Uterus (tissue), 4 donors: ENCODE results near the gene ACAP2. TPM values are rescaled to one million over a fixed set of nuclear protein-coding genes. Genes with fewer than 3 reads are reported as not detected.
"Not testable (repeated sequence)": the region's sequence is repeated elsewhere in the genome, so short reads cannot be mapped to it uniquely, and the experiment has no call there.

Experiments
- DNase-seq, 2 donors: peaks; one replicate each; pipeline ENCODE4 v3.0.0-alpha.2; 2019 to 2020
- H3K27ac ChIP-seq, 2 donors: fragments of 200-600 bp; sonication (generic); 1 replicate in 1 of 2; 2 replicates in 1 of 2; pipeline ENCODE4 v1.5.1; 2016 to 2018
- H3K27me3 ChIP-seq, 2 donors: fragments of 200-600 bp; sonication (generic); one replicate each; pipeline ENCODE4 v1.5.1; 2018 to 2019; ENCODE audit warnings: control low read depth in 1 of 2
- H3K36me3 ChIP-seq, 2 donors: fragments of 200-600 bp; sonication (generic); one replicate each; pipeline ENCODE4 v1.5.1; 2019; ENCODE audit warnings: control low read depth in 1 of 2
- H3K4me1 ChIP-seq, 2 donors: fragments of 200-600 bp; sonication (generic); one replicate each; pipeline ENCODE4 v1.5.1; 2018 to 2019; ENCODE audit warnings: control low read depth in 1 of 2
- H3K4me3 ChIP-seq, 2 donors: fragments of 200-600 bp; sonication (generic); 1 replicate in 1 of 2; 2 replicates in 1 of 2; pipeline ENCODE4 v1.5.1; 2018 to 2019; ENCODE audit warnings: mild to moderate bottlenecking in 1 of 2
- H3K9me3 ChIP-seq, 2 donors: fragments of 200-600 bp; sonication (generic); one replicate each; pipeline ENCODE4 v1.5.1; 2019; ENCODE audit warnings: control low read depth in 1 of 2
- CTCF ChIP-seq, 4 experiments: fragments of 200-600 bp in 2 of 4; fragments of 450-650 bp in 2 of 4; sonication (generic) in 2 of 4; IDR thresholded peaks; one replicate each; pipeline ENCODE4 v1.5.1; 2016 to 2019; ENCODE audit warnings: antibody characterized with exemption in 4 of 4, mild to moderate bottlenecking in 2 of 4, moderate library complexity in 1 of 4
- POLR2A ChIP-seq, 2 donors: fragments of 450-650 bp; IDR thresholded peaks; one replicate each; pipeline ENCODE4 v1.6.1; 2016; ENCODE audit warnings: antibody characterized with exemption in 2 of 2, mild to moderate bottlenecking in 1 of 2, moderate library complexity in 1 of 2
- intact Hi-C: fragments of 100-400 bp; cut with DNase I; formaldehyde crosslinking; loops from one replicate; pipeline ENCODE4 v1.15.1; 2023; ENCODE audit warnings: low total_unique reads
- total RNA-seq, 4 donors: library from RNA; depleted of rRNA in 3 of 4; stranded (reverse); fragments of >200 nt in 3 of 4; gene quantifications; one replicate each; pipeline versions ENCODE4 v1.1.0 to v1.2.4, GENCODE V29; 2014 to 2023
- donor health status: DM: yes; HTN: yes; CAD: no.

Gene ACAP2
- total RNA-seq, 4 donors from 2014 or later, result 40.3 to 140 (median 68.6) TPM

DNA sequence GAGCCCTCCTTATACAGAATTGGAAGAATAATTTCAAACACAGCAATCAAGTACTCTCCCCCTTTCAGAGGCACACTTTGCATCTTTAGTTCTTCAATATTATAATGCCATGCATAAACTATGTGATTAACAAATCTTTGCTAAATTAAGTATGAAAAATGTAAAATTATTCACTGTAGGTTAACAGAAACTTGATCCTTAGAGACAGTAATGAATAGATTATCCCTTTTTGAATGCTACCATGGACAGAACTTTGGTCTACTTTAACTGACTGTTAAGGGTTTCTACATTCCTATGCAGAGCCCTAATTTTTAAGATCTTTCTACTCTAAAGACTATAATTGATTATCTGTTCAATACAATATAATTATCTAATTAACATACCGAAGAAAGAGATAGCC is 146.2 kb downstream of the ACAP2 start:
- intact Hi-C loops, result no loop called here
- Histone ChIP-seq H3K27ac (no peak overlapping the region), H3K27me3 (no peaks in the 10 kb centered on the region), H3K9me3 (no peaks in the 10 kb centered on the region), H3K4me3 (no peak overlapping the region), H3K4me1 (no peaks in the 10 kb centered on the region), H3K36me3 (no peaks in the 10 kb centered on the region)
- TF ChIP-seq CTCF (IDR thresholded peaks at IDR 0.05) (no peak), POLR2A (IDR thresholded peaks at IDR 0.05) (no peak)
- no peak for DNase-seq

GRCh38 chr3:195291121-195291520 is 151.7 kb downstream of the ACAP2 start:
- Histone ChIP-seq H3K9me3 (no peaks in the 10 kb centered on the region), H3K36me3 (no peaks in the 10 kb centered on the region), H3K27ac (no peak overlapping the region), H3K4me1 (no peaks in the 10 kb centered on the region), H3K4me3 (no peak overlapping the region), H3K27me3 (no peaks in the 10 kb centered on the region)
- DNase-seq, result no peak
- no peak for TF ChIP-seq POLR2A (IDR thresholded peaks at IDR 0.05)
- intact Hi-C loops, result no loop called here

DNA sequence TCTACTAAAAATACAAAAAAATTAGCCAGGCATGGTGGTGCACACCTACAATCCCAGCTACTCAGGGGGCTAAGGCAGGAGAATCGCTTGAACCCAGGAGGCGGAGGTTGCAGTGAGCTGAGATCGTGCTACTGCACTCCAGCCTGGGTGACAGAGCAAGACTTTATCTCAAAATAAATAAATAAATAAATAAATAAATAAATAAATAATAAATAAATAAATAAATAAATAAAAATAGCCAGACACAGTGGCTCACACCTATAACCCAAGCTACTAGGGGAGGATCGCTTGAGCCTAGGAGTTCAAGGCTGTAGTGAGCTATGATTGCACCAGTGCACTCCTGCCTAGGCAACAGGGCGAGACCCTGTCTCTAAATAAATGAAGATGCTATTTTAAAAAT is 152.2 kb downstream of the ACAP2 start:
- H3K9me3 ChIP-seq, H3K36me3 ChIP-seq, H3K4me3 ChIP-seq, DNase-seq, H3K27ac ChIP-seq, H3K27me3 ChIP-seq, H3K4me1 ChIP-seq, intact Hi-C loops: not testable (repeated sequence)

DNA sequence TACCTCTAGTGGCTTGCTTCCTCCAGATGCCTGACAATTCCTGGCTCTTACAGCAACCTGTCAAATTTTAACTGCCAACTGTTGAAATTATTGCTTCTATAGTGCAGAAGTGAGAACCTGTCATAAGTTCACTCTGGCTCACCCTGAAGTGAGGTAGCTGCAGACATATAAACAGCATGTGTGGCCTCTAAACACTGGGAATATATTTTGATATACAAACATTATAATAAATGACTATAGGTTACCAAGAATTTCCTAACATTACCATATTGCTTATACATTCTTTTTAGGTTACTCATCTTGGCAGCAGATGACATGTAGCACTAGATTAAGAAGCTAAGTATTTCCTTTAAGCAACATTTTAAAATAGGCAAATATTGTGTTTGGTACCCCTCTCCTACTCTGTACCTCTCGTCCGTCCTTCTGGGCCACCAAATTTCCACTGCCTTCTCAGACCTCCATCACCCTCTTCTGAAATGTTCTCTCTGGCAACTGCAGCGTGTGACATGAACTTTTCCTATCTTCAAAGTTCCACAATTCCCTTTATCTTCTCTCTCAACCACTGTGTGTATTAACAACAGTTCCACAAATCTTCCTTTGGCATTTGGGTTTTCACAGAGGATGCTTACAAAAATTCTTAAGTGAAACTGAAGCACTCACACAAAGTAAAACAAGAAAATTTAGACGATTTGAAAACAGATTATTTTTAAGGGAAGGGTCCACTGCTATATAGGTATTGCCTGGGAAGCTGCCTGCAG is 156.5 kb downstream of the ACAP2 start:
- no peak overlapping the region for H3K27ac ChIP-seq
- H3K4me3 ChIP-seq, result no peak overlapping the region
- DNase-seq, result no peak
- no peak for TF ChIP-seq CTCF (IDR thresholded peaks at IDR 0.05)
- no peak for TF ChIP-seq POLR2A (IDR thresholded peaks at IDR 0.05)
- H3K27me3 ChIP-seq, result no peaks in the 10 kb centered on the region
- H3K4me1 ChIP-seq, result no peaks in the 10 kb centered on the region
- H3K36me3 ChIP-seq, result no peaks in the 10 kb centered on the region
- no peaks in the 10 kb centered on the region for H3K9me3 ChIP-seq
- intact Hi-C loops, result no loop called here

GRCh38 chr3:195285372-195285771 is 157.4 kb downstream of the ACAP2 start:
- DNase-seq, result no peak
- H3K27me3 ChIP-seq, result no peaks in the 10 kb centered on the region
- H3K9me3 ChIP-seq, result no peaks in the 10 kb centered on the region
- no peaks in the 10 kb centered on the region for H3K36me3 ChIP-seq
- H3K27ac ChIP-seq, result no peak overlapping the region
- intact Hi-C loops, result no loop called here
- no peaks in the 10 kb centered on the region for H3K4me1 ChIP-seq
- H3K4me3 ChIP-seq, result no peak overlapping the region
- no peak for TF ChIP-seq CTCF (IDR thresholded peaks at IDR 0.05)
- no peak for TF ChIP-seq POLR2A (IDR thresholded peaks at IDR 0.05)

GRCh38 chr3:195284842-195285241 is 158.0 kb downstream of the ACAP2 start:
- no peaks in the 10 kb centered on the region for H3K4me1 ChIP-seq
- no peaks in the 10 kb centered on the region for H3K27me3 ChIP-seq
- TF ChIP-seq CTCF (IDR thresholded peaks at IDR 0.05) (no peak), POLR2A (IDR thresholded peaks at IDR 0.05) (no peak)
- no peak for DNase-seq
- intact Hi-C loops, result no loop called here
- H3K27ac ChIP-seq, result no peak overlapping the region
- H3K36me3 ChIP-seq, result no peaks in the 10 kb centered on the region
- H3K4me3 ChIP-seq, result no peak overlapping the region
- H3K9me3 ChIP-seq, result no peaks in the 10 kb centered on the region
